Uterus (tissue), 2 donors: ENCODE results near the gene OR1K1.

ENCODE experiments used
- CTCF ChIP-seq, 4 experiments: fragments of 200-600 bp in 2 of 4; fragments of 450-650 bp in 2 of 4; sonication (generic) in 2 of 4; IDR thresholded peaks; one replicate each; pipeline ENCODE4 v1.5.1; 2016 to 2019; ENCODE audit warnings: antibody characterized with exemption in 4 of 4, mild to moderate bottlenecking in 2 of 4, moderate library complexity in 1 of 4
- POLR2A ChIP-seq, 2 donors: fragments of 450-650 bp; IDR thresholded peaks; one replicate each; pipeline ENCODE4 v1.6.1; 2016; ENCODE audit warnings: antibody characterized with exemption in 2 of 2, mild to moderate bottlenecking in 1 of 2, moderate library complexity in 1 of 2

- TF ChIP-seq POLR2A (IDR thresholded peaks at IDR 0.05): no peak
- TF ChIP-seq CTCF (IDR thresholded peaks at IDR 0.05): no peak
These were observed 18.3 kb upstream of the OR1K1 start for GRCh38 chr9:122781671-122782070.
